Sigmoid colon (tissue), 4 donors: ENCODE data around the gene GRM7.

Source experiments
- EP300 ChIP-seq, 4 donors: sonication (generic); formaldehyde crosslinking; IDR thresholded peaks; one replicate each; pipeline ENCODE4 v1.6.1; 2017; ENCODE audit warnings: antibody characterized with exemption in 4 of 4
- POLR2A ChIP-seq, 2 donors: fragments of 450-650 bp; IDR thresholded peaks; one replicate each; pipeline ENCODE4 v1.6.1; 2016; ENCODE audit warnings: antibody characterized with exemption in 2 of 2, mild to moderate bottlenecking in 2 of 2, moderate library complexity in 2 of 2
- POLR2AphosphoS5 ChIP-seq, 4 donors: sonication (generic); formaldehyde crosslinking; IDR thresholded peaks; one replicate each; pipeline ENCODE4 v1.6.1; 2017; ENCODE audit warnings: antibody characterized with exemption in 4 of 4
- TF ChIP-seq, protein P1 (sequence below), 4 experiments: fragments of 450-650 bp in 3 of 4; fragments of 200-600 bp in 1 of 4; IDR thresholded peaks; one replicate each; pipeline ENCODE4 v1.5.1; 2016 to 2019; ENCODE audit warnings: antibody characterized with exemption in 4 of 4, mild to moderate bottlenecking in 3 of 4, moderate library complexity in 2 of 4

DNA sequence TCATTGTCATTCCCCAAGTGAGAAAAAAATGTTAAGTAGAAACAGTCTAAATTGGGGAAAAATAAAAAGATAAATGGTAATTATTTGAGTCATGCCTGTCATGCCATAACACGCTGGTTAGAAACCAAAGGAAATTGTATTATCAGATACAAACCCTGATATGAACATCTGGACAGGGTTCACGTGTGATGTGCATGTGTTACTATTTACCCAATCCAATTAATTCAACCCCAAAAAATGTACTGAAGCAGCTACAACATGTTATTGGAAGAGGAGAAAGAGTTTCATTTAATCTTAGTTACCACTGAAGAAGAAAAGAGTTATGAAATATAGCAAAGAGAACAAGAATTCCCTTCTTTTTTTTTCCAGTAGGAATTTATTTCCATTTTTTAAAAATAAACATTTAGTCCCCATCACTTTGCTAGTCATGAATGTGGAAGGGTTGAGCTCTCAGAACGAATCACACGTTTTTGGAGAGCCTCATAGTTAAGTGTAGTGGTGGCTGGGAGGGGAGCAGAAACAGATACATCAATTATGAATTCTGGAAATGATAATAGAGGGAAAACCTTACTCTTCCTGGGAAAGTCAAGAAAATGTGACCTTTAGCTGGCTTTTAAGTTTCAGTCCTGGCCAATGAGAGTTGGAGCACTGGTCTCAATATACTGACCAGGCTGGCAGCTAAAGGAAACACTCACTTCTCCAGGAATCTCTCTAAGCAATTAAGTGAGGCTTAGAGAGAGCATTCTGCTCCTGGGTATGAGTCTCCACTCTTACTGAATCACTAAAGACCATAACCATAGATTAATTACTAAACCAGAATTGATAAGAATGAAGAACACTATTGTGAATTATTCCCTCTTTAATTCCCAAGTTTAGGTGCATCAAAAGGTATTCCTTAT is 796.5 kb downstream of the GRM7 start:
- TF ChIP-seq, protein P1, sequence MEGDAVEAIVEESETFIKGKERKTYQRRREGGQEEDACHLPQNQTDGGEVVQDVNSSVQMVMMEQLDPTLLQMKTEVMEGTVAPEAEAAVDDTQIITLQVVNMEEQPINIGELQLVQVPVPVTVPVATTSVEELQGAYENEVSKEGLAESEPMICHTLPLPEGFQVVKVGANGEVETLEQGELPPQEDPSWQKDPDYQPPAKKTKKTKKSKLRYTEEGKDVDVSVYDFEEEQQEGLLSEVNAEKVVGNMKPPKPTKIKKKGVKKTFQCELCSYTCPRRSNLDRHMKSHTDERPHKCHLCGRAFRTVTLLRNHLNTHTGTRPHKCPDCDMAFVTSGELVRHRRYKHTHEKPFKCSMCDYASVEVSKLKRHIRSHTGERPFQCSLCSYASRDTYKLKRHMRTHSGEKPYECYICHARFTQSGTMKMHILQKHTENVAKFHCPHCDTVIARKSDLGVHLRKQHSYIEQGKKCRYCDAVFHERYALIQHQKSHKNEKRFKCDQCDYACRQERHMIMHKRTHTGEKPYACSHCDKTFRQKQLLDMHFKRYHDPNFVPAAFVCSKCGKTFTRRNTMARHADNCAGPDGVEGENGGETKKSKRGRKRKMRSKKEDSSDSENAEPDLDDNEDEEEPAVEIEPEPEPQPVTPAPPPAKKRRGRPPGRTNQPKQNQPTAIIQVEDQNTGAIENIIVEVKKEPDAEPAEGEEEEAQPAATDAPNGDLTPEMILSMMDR (IDR thresholded peaks at IDR 0.05), result no peak
- TF ChIP-seq POLR2A (IDR thresholded peaks at IDR 0.05), result no peak
- TF ChIP-seq POLR2AphosphoS5 (IDR thresholded peaks at IDR 0.05), result no peak
- TF ChIP-seq EP300 (IDR thresholded peaks at IDR 0.05), result no peak
